H9 (cell line): ENCODE measurements around the gene H2AZ2. TPM values are rescaled to one million over a fixed set of nuclear protein-coding genes. Genes with fewer than 3 reads are reported as not detected.

Source experiments
- DNase-seq: peaks from one replicate; pipeline ENCODE4 v3.0.0-alpha.2; 2017
- H2AFZ ChIP-seq: one replicate; pipeline ENCODE4 v1.6.1; 2013; ENCODE audit warnings: mild to moderate bottlenecking, low read length, control low read depth, moderate library complexity
- H2AK5ac ChIP-seq: 2 replicates; pipeline ENCODE4 v1.6.1; 2013; ENCODE audit warnings: low read length, control low read depth, mixed read lengths; ENCODE audit not compliant: insufficient read length
- H2BK120ac ChIP-seq: one replicate; pipeline ENCODE4 v1.6.1; 2013; ENCODE audit warnings: low read depth, mild to moderate bottlenecking, low read length, control low read depth, inconsistent platforms; ENCODE audit not compliant: poor library complexity, severe bottlenecking
- H2BK12ac ChIP-seq: 2 replicates; pipeline ENCODE4 v1.6.1; 2013; ENCODE audit warnings: low read length, control low read depth, mixed read lengths, low read depth; ENCODE audit not compliant: insufficient read length
- H2BK15ac ChIP-seq: 2 replicates; pipeline ENCODE4 v1.6.1; 2013; ENCODE audit warnings: low read depth, low read length, control low read depth
- H2BK20ac ChIP-seq: one replicate; pipeline ENCODE4 v1.6.1; 2013; ENCODE audit warnings: low read depth, mild to moderate bottlenecking, low read length, control low read depth, inconsistent platforms; ENCODE audit not compliant: poor library complexity, severe bottlenecking
- H2BK5ac ChIP-seq: 2 replicates; pipeline ENCODE4 v1.6.1; 2013; ENCODE audit warnings: low read length, control low read depth, mixed read lengths; ENCODE audit not compliant: insufficient read length
- H3K14ac ChIP-seq: 2 replicates; pipeline ENCODE4 v1.6.1; 2013; ENCODE audit warnings: low read length, control low read depth; ENCODE audit not compliant: insufficient read depth
- H3K18ac ChIP-seq: 2 replicates; pipeline ENCODE4 v1.6.1; 2013; ENCODE audit warnings: low read depth, mild to moderate bottlenecking, mixed read lengths, low read length, control low read depth; ENCODE audit not compliant: insufficient read length
- H3K23ac ChIP-seq: 2 replicates; pipeline ENCODE4 v1.6.1; 2013; ENCODE audit warnings: low read length, control low read depth, mixed read lengths, low read depth; ENCODE audit not compliant: insufficient read length
- H3K23me2 ChIP-seq: 2 replicates; pipeline ENCODE4 v1.6.1; 2013; ENCODE audit warnings: low read depth, mild to moderate bottlenecking, mixed read lengths, low read length, control low read depth; ENCODE audit not compliant: insufficient read length, poor library complexity, severe bottlenecking
- H3K27ac ChIP-seq: 2 replicates; pipeline ENCODE4 v1.5.1; 2013; ENCODE audit warnings: low read length, control low read depth, mixed read lengths, low read depth; ENCODE audit not compliant: insufficient read length
- H3K27me3 ChIP-seq: 2 replicates; pipeline ENCODE4 v1.6.1; 2013; ENCODE audit warnings: low read length, control low read depth, inconsistent platforms; ENCODE audit not compliant: insufficient read depth
- H3K4ac ChIP-seq: 2 replicates; pipeline ENCODE4 v1.6.1; 2013; ENCODE audit warnings: low read depth, mild to moderate bottlenecking, control low read depth, inconsistent platforms, low read length, moderate library complexity
- H3K4me1 ChIP-seq: 2 replicates; pipeline ENCODE4 v1.6.1; 2013; ENCODE audit warnings: low read length, control low read depth, inconsistent platforms; ENCODE audit not compliant: insufficient read depth
- H3K4me2 ChIP-seq: 2 replicates; pipeline ENCODE4 v1.6.1; 2013; ENCODE audit warnings: low read length, control low read depth, mixed read lengths; ENCODE audit not compliant: insufficient read length, insufficient read depth
- H3K56ac ChIP-seq: 2 replicates; pipeline ENCODE4 v1.6.1; 2013; ENCODE audit warnings: low read depth, mild to moderate bottlenecking, mixed read lengths, low read length, control low read depth; ENCODE audit not compliant: insufficient read length
- H3K79me1 ChIP-seq: 2 replicates; pipeline ENCODE4 v1.6.1; 2013; ENCODE audit warnings: low read depth, mild to moderate bottlenecking, moderate library complexity, low read length, control low read depth, inconsistent platforms; ENCODE audit not compliant: insufficient read depth, poor library complexity, severe bottlenecking
- H3K79me2 ChIP-seq: 2 replicates; pipeline ENCODE4 v1.6.1; 2013; ENCODE audit warnings: low read length, control low read depth, inconsistent platforms; ENCODE audit not compliant: insufficient read depth
- H3K9ac ChIP-seq: 2 replicates; pipeline ENCODE4 v1.6.1; 2013; ENCODE audit warnings: low read length, control low read depth, mixed read lengths; ENCODE audit not compliant: insufficient read length; ENCODE audit errors: extremely low read depth
- H3K9me3 ChIP-seq: one replicate; pipeline ENCODE4 v1.6.1; 2013; ENCODE audit warnings: low read depth, low read length, inconsistent platforms; ENCODE audit not compliant: control insufficient read depth
- H3T11ph ChIP-seq: one replicate; pipeline ENCODE4 v1.6.1; 2013; ENCODE audit warnings: mild to moderate bottlenecking, low read length, control low read depth, inconsistent platforms
- H4K20me1 ChIP-seq: one replicate; pipeline ENCODE4 v1.6.1; 2013; ENCODE audit not compliant: control insufficient read depth, insufficient read length, insufficient read depth
- H4K5ac ChIP-seq: 2 replicates; pipeline ENCODE4 v1.6.1; 2013; ENCODE audit warnings: low read depth, mild to moderate bottlenecking, mixed read lengths, low read length, control low read depth; ENCODE audit not compliant: insufficient read length
- H4K8ac ChIP-seq: replicated peaks from 2 replicates; pipeline ENCODE4 v1.6.1; 2013; ENCODE audit warnings: low read length, control low read depth, mixed read lengths, low read depth; ENCODE audit not compliant: insufficient read length
- H4K91ac ChIP-seq: 2 replicates; pipeline ENCODE4 v1.6.1; 2013; ENCODE audit warnings: low read depth, mild to moderate bottlenecking, moderate library complexity, mixed read lengths, low read length, control low read depth; ENCODE audit not compliant: insufficient read length
- H3K27ac Mint-ChIP-seq, 3 experiments: 2 replicates in 2 of 3; 3 replicates in 1 of 3; pipeline ENCODE4 v1.8.0; 2020 to 2021; ENCODE audit warnings: mixed read lengths in 3 of 3, mild to moderate bottlenecking in 1 of 3, moderate library complexity in 1 of 3
- H3K27me3 Mint-ChIP-seq: 2 replicates; pipeline ENCODE4 v1.8.0; 2021; ENCODE audit warnings: low read depth, mild to moderate bottlenecking, moderate library complexity, mixed read lengths
- H3K36me3 Mint-ChIP-seq, 3 experiments: 2 replicates in 2 of 3; 3 replicates in 1 of 3; pipeline ENCODE4 v1.8.0; 2020 to 2021; ENCODE audit warnings: low read depth in 3 of 3, mixed read lengths in 3 of 3; ENCODE audit not compliant: insufficient read depth in 1 of 3
- H3K4me1 Mint-ChIP-seq, 2 experiments: 2 replicates each; pipeline ENCODE4 v1.8.0; 2020; ENCODE audit warnings: mixed read lengths in 2 of 2
- H3K4me3 Mint-ChIP-seq, 2 experiments: 2 replicates in 1 of 2; 3 replicates in 1 of 2; pipeline ENCODE4 v1.8.0; 2020 to 2021; ENCODE audit warnings: mild to moderate bottlenecking in 2 of 2, mixed read lengths in 2 of 2, moderate library complexity in 1 of 2
- H3K9me3 Mint-ChIP-seq, 2 experiments: 2 replicates in 1 of 2; 3 replicates in 1 of 2; pipeline ENCODE4 v1.8.0; 2020; ENCODE audit warnings: mild to moderate bottlenecking in 2 of 2, mixed read lengths in 2 of 2, moderate library complexity in 1 of 2
- WGBS: extraction: QIAGEN DNeasy Blood & Tissue Kit; methylation state at CpG from one replicate; pipeline ENCODE4 v1.1.7; 2013; ENCODE audit warnings: missing lambda C conversion rate, low lambda C conversion rate, mixed read lengths; ENCODE audit not compliant: insufficient read length; ENCODE audit errors: extremely low coverage; 5-methylcytosine and 5-hydroxymethylcytosine counted together
- total RNA-seq: library from RNA; stranded (reverse); gene quantifications from 2 replicates; pipeline ENCODE4 v1.2.1, GENCODE V29; 2021
- TF ChIP-seq, protein P1 (sequence below): fragments of 200-600 bp; sonication (generic); conservative IDR thresholded peaks from 3 replicates; pipeline ENCODE4 v1.8.0; 2021; ENCODE audit warnings: antibody characterized with exemption, mild to moderate bottlenecking

Gene H2AZ2
- total RNA-seq, 1 experiment from 2014 or later: 208 TPM

DNA sequence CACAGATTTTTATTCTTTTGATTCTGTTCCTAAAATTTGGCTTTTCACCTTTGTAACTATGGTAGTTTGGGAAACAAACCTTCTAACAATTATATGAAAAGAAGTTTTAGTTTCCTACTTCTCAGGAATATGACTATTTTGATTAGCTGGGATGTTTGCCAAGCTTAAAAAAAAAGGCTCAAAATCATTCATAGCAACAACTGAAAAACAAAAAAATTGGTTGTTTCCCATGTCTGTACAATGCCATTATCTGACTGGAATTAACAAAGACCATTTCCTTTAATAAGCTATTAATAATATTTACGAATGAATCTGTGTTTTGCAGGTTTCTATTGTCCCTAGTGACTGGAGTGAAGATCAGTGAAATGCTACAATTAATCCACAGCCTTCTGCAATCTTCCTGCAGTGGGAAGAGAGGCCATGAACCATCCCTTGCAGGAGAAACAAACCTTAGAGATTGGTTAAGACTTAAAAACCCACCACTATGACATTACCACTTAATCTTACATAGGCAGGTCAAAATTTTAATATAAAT lies 33.2 kb upstream of the H2AZ2 start:
- no peak overlapping the region for H3K4me2 ChIP-seq

More for the DNA sequence above, 33.2 kb upstream of the H2AZ2 start:
- Mint-ChIP-seq H3K36me3 (peaks cover 13 to 36% (median 30%) of the 10 kb centered on the region in 3 experiments), H3K4me1 (peaks cover 40 to 43% of the 10 kb centered on the region in 2 experiments), H3K4me3 (peak overlapping the region; percentile 40 to 70), H3K9me3 (no peaks in the 10 kb centered on the region; a peak in 2 of 5 replicates), H3K27ac (no peak overlapping the region), H3K27me3 (no peaks in the 10 kb centered on the region)
- Histone ChIP-seq H2BK120ac (no peak overlapping the region), H2BK12ac (no peak overlapping the region), H3K23ac (no peak overlapping the region), H3K9ac (no peak overlapping the region), H3K4ac (no peak overlapping the region), H3K18ac (no peak overlapping the region), H3K79me1 (peaks cover 5% of the 10 kb centered on the region), H2AK5ac (no peak overlapping the region), H2BK5ac (no peak overlapping the region), H4K91ac (no peak overlapping the region), H3K23me2 (peaks cover 12% of the 10 kb centered on the region), H3K9me3 (no peaks in the 10 kb centered on the region), H3K4me1 (peaks cover 6% of the 10 kb centered on the region; the same call in 1 of the 2 replicates), H2AFZ (no peak overlapping the region), H4K5ac (no peak overlapping the region), H4K20me1 (no peaks in the 10 kb centered on the region), H2BK15ac (no peak overlapping the region), H3T11ph (no peak overlapping the region), H3K56ac (no peak overlapping the region), H3K79me2 (peaks cover 11% of the 10 kb centered on the region; the same call in 1 of the 2 replicates), H3K27ac (no peak overlapping the region), H2BK20ac (no peak overlapping the region), H4K8ac (no peak overlapping the region), H3K14ac (no peak overlapping the region), H3K27me3 (no peaks in the 10 kb centered on the region)
- DNase-seq: no peak
- TF ChIP-seq, protein P1, sequence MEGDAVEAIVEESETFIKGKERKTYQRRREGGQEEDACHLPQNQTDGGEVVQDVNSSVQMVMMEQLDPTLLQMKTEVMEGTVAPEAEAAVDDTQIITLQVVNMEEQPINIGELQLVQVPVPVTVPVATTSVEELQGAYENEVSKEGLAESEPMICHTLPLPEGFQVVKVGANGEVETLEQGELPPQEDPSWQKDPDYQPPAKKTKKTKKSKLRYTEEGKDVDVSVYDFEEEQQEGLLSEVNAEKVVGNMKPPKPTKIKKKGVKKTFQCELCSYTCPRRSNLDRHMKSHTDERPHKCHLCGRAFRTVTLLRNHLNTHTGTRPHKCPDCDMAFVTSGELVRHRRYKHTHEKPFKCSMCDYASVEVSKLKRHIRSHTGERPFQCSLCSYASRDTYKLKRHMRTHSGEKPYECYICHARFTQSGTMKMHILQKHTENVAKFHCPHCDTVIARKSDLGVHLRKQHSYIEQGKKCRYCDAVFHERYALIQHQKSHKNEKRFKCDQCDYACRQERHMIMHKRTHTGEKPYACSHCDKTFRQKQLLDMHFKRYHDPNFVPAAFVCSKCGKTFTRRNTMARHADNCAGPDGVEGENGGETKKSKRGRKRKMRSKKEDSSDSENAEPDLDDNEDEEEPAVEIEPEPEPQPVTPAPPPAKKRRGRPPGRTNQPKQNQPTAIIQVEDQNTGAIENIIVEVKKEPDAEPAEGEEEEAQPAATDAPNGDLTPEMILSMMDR: no peak
- no CpG with 5 or more reads among the region's 1 CpG for WGBS
